Measurements from ENCODE around the gene ALS2. TPM values are rescaled to one million over a fixed set of nuclear protein-coding genes. Genes with fewer than 3 reads are reported as not detected.

The ALS2 gene
- polyA plus RNA-seq, 1 of the 3 experiments (the other 2 are of a cell fraction): 11.6 TPM

GRCh38 chr2:201786471-201786870 is 5.7 kb upstream of the ALS2 start:
- H3K9me2 ChIP-seq: no peaks in the 10 kb centered on the region
- peaks cover 0 to 4% of the 10 kb centered on the region in 2 experiments; a peak in 1 of 4 replicates for H3K4me1 ChIP-seq (ENCODE audit: control insufficient read depth in 1 of 2, insufficient read depth in 2 of 2, low read depth in 1 of 2, low read length in 1 of 2)
- ChIA-PET POLR2A (no interaction called here), CTCF (interaction anchor here (0.6 to 1.5 kb wide), 2 partner anchors 9 to 181 kb away, joined by 3 to 6 read pairs; no protein-coding TSS in a partner anchor)
- no peaks in the 10 kb centered on the region for H3K27me3 ChIP-seq (ENCODE audit: insufficient read depth)
- no peaks in the 10 kb centered on the region for H4K20me1 ChIP-seq (ENCODE audit: insufficient read depth)
- no peaks in the 10 kb centered on the region for H3F3A ChIP-seq (replicated peaks; ENCODE audit: insufficient read depth)
- H3K27ac ChIP-seq (ENCODE audit: low read depth in 2 of 2, low read length in 1 of 2): no peak overlapping the region
- no peaks in the 10 kb centered on the region for H3K36me3 ChIP-seq (replicated peaks in 1 of 2; ENCODE audit: control insufficient read depth in 1 of 2, insufficient read depth in 2 of 2, low read length in 1 of 2)
- no peak for DNase-seq
- no peaks in the 10 kb centered on the region for H3K9me3 ChIP-seq
- no peak overlapping the region for H3K4me2 ChIP-seq
- H3K9ac ChIP-seq: no peak overlapping the region
- no peak overlapping the region for H2AFZ ChIP-seq (ENCODE audit: low read depth)
- no peaks in the 10 kb centered on the region for H3K79me2 ChIP-seq (ENCODE audit: insufficient read depth)
- TF ChIP-seq MEF2A (IDR thresholded peaks at IDR 0.05; ENCODE audit: borderline replicate concordance, low read depth) (no peak), TCF12 (IDR thresholded peaks at IDR 0.05) (no peak), YY1 (IDR thresholded peaks at IDR 0.05; ENCODE audit: low read depth) (no peak), NRF1 (IDR thresholded peaks at IDR 0.05; ENCODE audit: low read depth, low read length) (no peak), RXRA (IDR thresholded peaks at IDR 0.05; ENCODE audit: borderline replicate concordance, low read depth) (no peak), USF1 (IDR thresholded peaks at IDR 0.05; ENCODE audit: borderline replicate concordance, low read depth) (no peak), IRF3 (IDR thresholded peaks at IDR 0.05; ENCODE audit: low read depth, low read length) (no peak), RCOR1 (IDR thresholded peaks at IDR 0.05; ENCODE audit: low read length) (no peak), REST (IDR thresholded peaks at IDR 0.05; ENCODE audit: low read depth, low read length) (no peak), TAF1 (IDR thresholded peaks at IDR 0.05; ENCODE audit: borderline replicate concordance, low read depth, low read length) (no peak), NFIC (IDR thresholded peaks at IDR 0.05; ENCODE audit: borderline replicate concordance) (no peak)
- H3K4me3 ChIP-seq (ENCODE audit: low read depth in 2 of 2, low read length in 1 of 2): no peak overlapping the region

GRCh38 chr2:201785135-201785534 is 4.4 kb upstream of the ALS2 start:
- no peaks in the 10 kb centered on the region for H4K20me1 ChIP-seq (ENCODE audit: insufficient read depth)
- H2AFZ ChIP-seq (ENCODE audit: low read depth): no peak overlapping the region
- ChIA-PET CTCF (interaction anchor here (0.6 to 1.5 kb wide), 2 partner anchors 10 to 463 kb away, joined by 3 to 6 read pairs; no protein-coding TSS in a partner anchor), POLR2A (no interaction called here)
- H3K79me2 ChIP-seq (ENCODE audit: insufficient read depth): peaks cover 5% of the 10 kb centered on the region
- no peaks in the 10 kb centered on the region for H3K36me3 ChIP-seq (replicated peaks in 1 of 2; ENCODE audit: control insufficient read depth in 1 of 2, insufficient read depth in 2 of 2, low read length in 1 of 2)
- DNase-seq: no peak
- H3K4me1 ChIP-seq (ENCODE audit: control insufficient read depth in 1 of 2, insufficient read depth in 2 of 2, low read depth in 1 of 2, low read length in 1 of 2): peaks cover 0 to 4% of the 10 kb centered on the region in 2 experiments; a peak in 1 of 4 replicates
- H3F3A ChIP-seq (replicated peaks; ENCODE audit: insufficient read depth): no peaks in the 10 kb centered on the region
- H3K4me3 ChIP-seq (ENCODE audit: low read depth in 2 of 2, low read length in 1 of 2): no peak overlapping the region
- 91% methylated on average over 4 of the region's 4 CpGs for WGBS (ENCODE audit: low lambda C conversion rate)
- TF ChIP-seq CHD2 (IDR thresholded peaks at IDR 0.05; ENCODE audit: low read length, partially characterized antibody) (no peak), FOXM1 (IDR thresholded peaks at IDR 0.05; ENCODE audit: low read depth) (no peak)
- H3K27me3 ChIP-seq (ENCODE audit: insufficient read depth): no peaks in the 10 kb centered on the region
- no peak overlapping the region for H3K27ac ChIP-seq (ENCODE audit: low read depth in 2 of 2, low read length in 1 of 2)
- no peaks in the 10 kb centered on the region for H3K9me2 ChIP-seq
- no peak overlapping the region for H3K9ac ChIP-seq
- no peak overlapping the region for H3K4me2 ChIP-seq
- H3K9me3 ChIP-seq: no peaks in the 10 kb centered on the region
